T-helper 9 cell (primary cell): ENCODE data around the gene SLC34A3.

Experiments used
- DNase-seq: peaks from one replicate; pipeline ENCODE4 v3.0.0-alpha.2; 2020

Gene SLC34A3

GRCh38 chr9:137218754-137219271 lies 11.9 kb upstream of the SLC34A3 start:
- no peak for DNase-seq

DNA sequence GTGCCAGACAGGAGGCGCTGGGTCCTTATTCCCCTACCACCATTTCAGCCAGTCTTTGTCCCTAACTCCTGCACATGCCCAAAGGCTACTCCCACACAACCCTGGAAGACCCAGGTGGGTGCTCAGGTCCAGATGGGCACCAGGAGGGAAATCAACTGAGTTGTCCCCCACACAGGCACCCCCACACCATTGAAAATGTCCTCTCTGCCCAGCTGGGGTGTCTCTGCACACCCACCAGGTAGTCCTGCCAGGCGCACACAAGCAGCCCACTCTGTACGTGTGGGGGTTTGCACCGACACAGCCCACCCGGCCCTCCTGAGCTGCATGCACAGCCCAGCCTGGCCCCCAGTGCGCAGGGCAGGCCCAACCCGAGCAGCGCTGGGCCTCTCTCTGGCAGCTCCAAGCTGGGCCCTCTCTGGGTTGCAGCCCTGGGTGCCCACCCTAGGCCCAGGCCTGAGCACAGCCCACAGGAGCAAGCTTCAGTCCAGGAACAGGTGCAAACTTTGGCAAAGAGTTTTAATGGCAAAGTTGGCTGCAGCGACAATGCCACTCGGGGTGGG lies 10.9 kb upstream of the SLC34A3 start:
- no peak for DNase-seq

DNA sequence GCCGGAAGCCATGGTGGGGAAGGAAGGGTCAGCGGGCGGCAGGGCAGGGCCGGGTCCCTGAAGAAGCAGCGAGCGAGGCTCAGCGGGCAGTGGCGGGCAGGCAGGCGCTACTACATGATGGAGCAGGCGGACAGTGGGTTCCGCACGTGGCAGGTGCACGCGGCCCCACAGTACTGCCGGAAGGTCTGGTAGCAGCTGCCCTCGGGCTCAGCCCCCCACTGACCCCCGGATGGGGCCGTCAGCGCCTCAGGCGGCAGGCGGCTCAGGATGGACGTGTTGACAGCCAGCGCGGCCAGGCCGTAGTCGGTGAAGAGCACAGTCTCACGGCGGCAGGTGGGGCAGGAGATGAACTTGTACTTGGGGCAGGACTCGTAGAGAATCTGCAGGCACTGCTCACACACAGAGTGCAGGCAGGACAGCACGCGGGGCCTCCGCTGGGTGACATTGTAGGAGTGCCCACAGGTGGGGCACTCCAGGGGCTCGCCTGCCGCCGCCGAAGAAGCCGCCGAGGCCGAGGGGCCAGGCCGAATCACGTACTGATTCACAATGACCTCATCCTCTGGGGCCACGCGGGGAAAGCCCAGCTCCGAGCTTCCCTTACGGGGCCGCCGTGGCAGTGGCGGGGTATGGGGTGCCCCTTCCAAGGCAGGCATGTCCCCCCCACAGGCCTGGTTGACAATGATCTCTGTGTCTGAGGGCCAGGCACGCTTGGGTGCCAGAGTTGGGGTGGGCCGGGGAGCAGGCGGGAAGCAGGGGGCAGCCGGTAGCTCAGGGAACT lies 10.2 kb upstream of the SLC34A3 start:
- DNase-seq: no peak

GRCh38 chr9:137221095-137221505 lies 9.6 kb upstream of the SLC34A3 start:
- no peak for DNase-seq

- DNase-seq: no peak
Observed at GRCh38 chr9:137221506-137222111, 9.1 kb upstream of the SLC34A3 start.

GRCh38 chr9:137222190-137223077 lies 8.3 kb upstream of the SLC34A3 start, which contains the start of gene RNF208:
Gene RNF208, minus strand, starts transcription at chr9:137222240. Its CDS starts 1,028 bp downstream, at chr9:137221212.
- DNase-seq: no peak

DNA sequence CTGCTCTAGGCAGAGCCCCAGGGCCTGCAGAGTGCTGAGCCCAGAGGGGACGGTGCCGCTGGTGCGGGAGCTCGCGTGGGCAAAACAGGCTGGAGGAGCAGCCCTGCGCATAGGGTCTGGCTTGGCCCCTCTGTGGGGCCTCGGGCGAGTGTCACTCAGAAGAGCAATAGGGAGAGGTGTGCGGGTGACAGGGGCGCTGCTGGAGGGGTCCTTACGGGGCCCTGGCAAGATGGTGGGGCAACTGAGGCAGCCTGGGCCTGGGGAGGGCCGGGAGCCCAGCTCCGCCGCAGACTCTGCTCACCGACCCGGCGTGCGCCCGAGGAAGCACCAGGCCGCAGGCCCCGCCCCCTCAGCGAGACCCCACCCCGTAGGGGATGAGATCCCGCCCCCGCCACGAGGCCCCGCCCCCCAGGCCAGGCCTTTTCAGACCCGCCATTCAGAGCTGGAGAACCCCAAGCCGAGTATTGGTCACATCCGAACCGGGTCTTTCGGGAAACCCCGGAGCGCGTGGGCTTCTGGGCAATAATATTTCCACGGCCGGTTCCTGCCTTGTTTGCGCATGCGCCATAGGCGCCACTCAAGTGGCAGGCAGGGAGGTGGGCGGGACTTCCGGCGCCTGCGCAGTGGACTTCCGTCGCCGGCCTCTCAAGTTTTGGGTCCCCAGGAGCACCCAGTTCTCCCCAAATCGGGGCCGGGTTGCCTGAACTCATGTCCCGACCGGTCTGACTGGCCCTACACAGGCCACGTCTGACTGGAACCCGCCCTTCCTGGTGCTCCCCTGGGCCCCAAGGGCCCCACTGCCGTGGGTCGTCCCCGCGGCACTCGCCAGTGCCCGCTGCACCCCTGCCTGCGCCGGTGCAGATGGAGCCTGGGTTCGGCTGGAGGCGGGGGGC lies 7.4 kb upstream of the SLC34A3 start:
- DNase-seq: peak; percentile 99

GRCh38 chr9:137224830-137225694 lies 5.6 kb upstream of the SLC34A3 start, which contains the start of gene CYSRT1:
Gene CYSRT1, plus strand, starts transcription at chr9:137225174. Its CDS starts 448 bp downstream, at chr9:137225622.
- no peak for DNase-seq

- no peak for DNase-seq
Observed at GRCh38 chr9:137225699-137226331, 4.9 kb upstream of the SLC34A3 start.

DNA sequence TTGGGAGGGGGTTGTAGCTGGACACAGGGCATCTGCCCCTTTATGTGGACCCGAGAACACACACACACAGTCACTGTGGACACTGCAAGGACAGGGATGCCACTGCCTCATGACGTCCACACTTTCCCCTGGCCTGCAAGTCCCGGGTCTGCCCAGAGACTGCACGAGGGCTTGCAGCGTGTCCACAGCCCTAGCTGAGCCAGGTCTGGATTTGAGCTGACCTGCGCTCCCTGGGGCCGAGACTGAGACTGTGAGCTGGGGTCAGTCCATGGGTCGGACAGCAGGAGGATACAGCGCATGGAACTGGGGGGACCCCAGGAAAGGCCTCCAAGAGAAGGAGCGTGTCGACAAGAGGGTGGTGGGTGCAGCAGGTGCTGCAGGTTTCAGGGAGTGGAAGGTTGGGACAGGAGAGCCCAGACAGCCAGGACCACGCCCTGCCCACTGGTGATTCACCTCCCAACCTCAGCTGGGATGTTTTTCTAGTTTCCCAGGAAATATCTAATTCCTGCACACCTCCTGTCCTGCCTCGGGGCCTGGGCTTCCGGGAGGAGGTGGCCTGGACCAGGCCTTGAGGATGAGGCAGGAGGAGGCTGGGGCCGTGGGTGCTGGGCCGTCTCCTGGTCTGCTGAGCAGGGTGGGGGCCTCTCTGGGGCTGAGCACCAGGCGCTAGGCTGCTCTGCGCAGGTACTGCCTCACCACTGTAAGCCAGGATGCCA lies 4.2 kb upstream of the SLC34A3 start:
- DNase-seq: no peak

DNA sequence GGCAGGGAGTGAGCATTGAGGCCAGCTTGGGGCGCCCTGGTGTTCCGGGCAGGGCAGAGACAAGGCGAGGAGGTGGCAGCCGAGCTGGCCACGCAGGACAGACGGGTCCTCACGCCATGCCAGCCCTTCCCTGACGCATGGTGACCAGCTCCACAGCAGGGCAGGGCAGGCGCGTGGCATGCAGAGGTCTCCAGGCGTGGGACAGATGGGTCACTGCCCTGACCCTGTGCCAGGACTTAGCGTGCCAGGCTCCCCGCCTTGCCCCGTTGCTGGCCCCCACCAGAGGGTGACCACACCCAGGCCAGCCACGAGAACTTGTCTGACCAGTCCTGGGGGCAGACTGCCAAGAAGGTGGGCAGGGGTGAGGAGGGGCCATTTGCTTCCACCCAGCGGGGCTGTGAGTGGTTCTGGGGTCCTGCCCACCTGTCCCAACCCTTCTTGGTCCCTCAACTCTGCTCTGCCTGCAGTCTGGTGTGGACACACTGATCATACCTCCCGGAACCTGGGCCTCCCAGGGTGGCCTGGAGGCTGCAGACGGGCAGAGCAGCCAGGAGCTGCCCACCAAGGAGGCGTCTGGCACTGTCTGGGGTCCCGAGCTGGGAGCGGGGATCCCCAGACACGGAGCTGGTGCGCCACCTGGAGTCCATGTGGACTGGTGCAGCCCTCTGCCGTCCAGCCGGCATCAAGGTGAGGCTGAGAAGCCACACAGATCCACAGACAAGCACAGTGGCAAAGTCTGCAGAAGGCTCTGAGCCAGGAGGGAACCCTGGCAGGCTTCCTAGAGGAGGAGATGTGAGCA lies 3.4 kb upstream of the SLC34A3 start, which contains the start of gene RNF224:
RNF224 (plus strand) TSS at position 449 of the 799 bp plus-strand sequence. CDS start 834 bp downstream, outside the sequence.
- DNase-seq: peak; percentile 78

- DNase-seq: no peak
Observed at GRCh38 chr9:137227853-137228505, 2.7 kb upstream of the SLC34A3 start.

DNA sequence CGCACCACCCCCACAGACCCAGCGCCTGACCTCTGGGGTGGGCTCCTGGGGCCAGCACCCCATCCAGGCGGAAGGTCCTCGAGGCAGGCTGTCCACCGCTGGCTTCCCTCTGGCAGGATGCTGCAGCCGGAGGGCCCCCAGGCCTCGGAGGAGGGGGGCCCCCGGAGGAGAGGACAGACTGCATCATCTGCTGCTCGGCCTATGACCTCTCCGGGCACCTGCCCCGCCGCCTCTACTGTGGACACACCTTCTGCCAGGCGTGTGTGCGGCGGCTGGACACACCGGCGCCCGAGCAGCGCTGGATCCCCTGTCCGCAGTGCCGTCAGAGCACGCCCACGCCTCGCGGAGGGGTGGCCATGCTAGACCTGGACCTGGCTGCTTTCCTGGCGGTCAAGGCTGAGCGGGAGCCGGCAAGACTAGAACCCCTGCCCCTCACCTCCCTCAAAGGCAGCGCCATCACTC lies 2.2 kb upstream of the SLC34A3 start:
- DNase-seq: no peak

- no peak for DNase-seq
Observed at GRCh38 chr9:137228968-137229896, 1.5 kb upstream of the SLC34A3 start.

DNA sequence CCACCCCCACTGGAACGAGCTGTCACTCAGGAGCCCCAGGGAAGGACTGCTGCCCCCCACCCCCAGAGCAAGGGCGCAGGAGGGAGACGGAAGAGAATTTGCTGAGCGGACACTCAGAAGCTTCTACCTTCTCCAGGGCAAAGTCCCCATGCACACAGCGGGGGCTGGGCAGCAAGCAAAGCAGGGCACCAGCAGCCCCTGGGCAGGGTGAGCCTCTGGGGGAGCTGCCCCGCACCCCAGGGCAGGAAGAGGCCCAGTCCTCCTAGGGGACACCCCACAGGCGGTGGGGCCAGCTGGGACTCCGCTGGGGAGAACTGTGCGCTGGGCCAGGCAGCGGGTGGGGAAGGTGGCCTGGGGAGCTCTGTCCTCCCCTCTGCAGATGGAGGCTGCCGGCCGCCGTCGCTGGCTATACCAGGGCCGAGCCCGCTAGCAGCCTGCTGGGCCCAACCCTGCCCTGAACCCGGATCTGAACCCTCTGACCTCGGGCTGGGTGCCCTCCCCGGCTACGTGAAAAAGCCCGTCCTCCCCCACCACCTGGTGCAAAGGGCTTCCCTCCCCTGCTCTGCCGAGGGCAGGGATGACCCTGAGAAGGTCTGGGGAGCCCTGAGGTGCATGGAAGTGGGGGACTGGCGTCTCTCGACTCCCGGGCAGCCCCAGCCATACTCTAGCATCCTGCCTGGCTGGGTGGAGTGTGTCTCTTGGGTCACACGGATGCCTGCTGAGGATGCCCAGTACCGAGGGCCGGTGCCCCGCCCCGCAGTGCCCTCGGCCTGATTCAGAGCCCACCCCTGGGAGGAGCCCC lies 597 bp upstream of the SLC34A3 start:
- DNase-seq: no peak
